D721Med (cell line): Measurements from ENCODE around the gene STK10.
"Not testable (repeated sequence)": the region's sequence is repeated elsewhere in the genome, so short reads cannot be mapped to it uniquely, and the experiment has no call there.

Source experiments
- DNase-seq: peaks from one replicate; pipeline ENCODE4 v3.0.0; 2011; ENCODE audit warnings: low spot score; ENCODE audit not compliant: insufficient read length
- FAIRE-seq: peaks from 2 replicates; lab custom pipeline; 2011; peaks lifted over from hg19 to GRCh38; lab: Jason Lieb, UNC
- TF ChIP-seq, protein P1 (sequence below): IDR thresholded peaks from 2 replicates; pipeline ENCODE4 v1.5.1; 2012; ENCODE audit warnings: mild to moderate bottlenecking, control low read depth; ENCODE audit not compliant: insufficient read depth; ENCODE audit errors: missing control alignments

The STK10 gene

DNA sequence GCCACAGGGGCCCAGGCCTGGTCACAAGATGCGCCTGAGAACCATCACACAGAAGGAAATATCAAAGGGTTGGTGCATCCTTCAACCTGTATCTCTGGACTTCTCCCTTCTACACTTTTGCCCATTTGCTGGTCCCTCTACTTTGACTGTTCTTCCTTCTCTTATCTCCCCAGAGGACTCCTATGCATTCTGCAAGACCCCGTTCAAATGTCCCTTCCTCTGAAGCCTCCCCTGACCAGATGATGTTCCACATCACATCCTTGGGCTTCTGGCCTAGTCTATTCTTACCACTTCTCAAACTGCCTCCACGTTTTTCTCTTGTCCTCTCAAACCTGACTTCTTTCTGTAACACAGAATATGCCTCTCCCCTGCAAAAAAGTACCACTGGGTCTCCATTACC lies 34.3 kb downstream of the STK10 start:
- TF ChIP-seq, protein P1, sequence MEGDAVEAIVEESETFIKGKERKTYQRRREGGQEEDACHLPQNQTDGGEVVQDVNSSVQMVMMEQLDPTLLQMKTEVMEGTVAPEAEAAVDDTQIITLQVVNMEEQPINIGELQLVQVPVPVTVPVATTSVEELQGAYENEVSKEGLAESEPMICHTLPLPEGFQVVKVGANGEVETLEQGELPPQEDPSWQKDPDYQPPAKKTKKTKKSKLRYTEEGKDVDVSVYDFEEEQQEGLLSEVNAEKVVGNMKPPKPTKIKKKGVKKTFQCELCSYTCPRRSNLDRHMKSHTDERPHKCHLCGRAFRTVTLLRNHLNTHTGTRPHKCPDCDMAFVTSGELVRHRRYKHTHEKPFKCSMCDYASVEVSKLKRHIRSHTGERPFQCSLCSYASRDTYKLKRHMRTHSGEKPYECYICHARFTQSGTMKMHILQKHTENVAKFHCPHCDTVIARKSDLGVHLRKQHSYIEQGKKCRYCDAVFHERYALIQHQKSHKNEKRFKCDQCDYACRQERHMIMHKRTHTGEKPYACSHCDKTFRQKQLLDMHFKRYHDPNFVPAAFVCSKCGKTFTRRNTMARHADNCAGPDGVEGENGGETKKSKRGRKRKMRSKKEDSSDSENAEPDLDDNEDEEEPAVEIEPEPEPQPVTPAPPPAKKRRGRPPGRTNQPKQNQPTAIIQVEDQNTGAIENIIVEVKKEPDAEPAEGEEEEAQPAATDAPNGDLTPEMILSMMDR = no peak
- FAIRE-seq (no peak), DNase-seq (no peak)

DNA sequence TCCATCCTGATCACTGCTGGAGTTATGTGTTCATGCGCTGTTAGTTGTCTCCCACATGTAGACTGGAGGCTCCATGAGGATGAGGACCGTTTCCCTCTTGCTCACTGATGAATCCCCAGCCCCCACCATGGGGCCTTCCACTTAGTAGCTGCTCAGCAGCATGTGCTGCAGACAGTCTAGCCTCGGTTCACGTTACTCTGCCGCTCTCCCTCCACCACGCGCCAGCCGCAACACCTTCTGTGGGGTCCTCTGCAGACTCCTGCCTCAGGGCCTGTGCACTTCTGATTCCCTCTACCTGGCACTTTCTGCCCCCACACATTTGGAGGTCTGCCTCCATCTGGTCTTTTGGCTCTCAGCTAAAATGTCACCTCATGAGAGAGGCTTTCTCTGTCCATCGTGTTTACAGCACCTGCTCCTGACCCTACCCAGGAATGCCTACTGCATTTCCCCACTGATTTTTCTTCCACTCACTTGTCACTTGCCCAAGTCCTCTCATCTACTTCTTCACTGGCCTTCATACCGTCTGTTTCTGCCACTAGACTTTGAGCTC lies 36.3 kb downstream of the STK10 start:
- FAIRE-seq (no peak), DNase-seq (no peak)
- TF ChIP-seq, protein P1 = no peak

DNA sequence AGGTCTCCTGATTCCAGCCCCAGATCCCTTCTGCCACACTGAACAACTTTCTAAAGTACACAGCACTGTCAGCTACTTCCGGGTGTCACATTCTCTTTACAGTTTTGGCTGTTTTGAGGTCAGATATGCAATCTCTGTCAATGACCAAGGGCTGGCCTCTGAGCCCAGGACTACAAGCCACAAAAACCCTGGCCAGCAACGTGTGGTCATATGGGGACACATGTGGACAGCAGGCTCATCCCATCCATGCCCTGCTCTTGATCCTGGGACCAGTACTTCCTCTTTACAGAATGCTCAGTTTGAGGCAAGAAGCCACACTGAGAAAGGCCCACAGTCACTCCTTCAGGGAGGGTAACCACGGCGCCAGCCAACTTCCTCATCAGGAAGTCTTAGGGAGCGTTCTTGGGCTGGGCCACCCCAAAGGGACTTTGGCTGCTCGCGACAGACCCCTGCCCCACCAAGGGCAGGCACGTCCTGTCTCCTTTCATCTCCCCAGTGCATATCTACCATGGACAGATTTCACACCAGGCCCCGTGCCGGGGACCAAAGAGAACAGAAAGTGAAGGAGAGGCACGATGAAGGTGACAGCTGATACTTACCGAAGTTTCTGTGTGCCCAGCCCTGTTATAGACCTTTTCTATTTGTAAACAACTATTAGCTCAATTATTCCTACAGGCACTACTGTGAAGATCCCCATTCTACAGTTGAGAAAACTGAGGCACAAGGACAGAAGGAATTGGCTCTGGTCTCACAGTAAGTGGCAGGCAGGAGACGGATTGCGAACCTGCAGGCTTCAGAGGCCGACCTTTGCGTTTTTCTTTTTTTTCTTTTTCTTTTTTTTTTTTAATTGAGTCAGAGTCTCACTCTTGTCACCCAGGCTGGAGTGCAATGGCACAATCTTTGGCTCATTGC lies 37.3 kb downstream of the STK10 start:
- FAIRE-seq (no peak), DNase-seq (no peak)
- TF ChIP-seq, protein P1 = no peak

- not testable (repeated sequence) for DNase-seq
Observed at GRCh38 chr5:172149481-172149880, 38.5 kb downstream of the STK10 start.

DNA sequence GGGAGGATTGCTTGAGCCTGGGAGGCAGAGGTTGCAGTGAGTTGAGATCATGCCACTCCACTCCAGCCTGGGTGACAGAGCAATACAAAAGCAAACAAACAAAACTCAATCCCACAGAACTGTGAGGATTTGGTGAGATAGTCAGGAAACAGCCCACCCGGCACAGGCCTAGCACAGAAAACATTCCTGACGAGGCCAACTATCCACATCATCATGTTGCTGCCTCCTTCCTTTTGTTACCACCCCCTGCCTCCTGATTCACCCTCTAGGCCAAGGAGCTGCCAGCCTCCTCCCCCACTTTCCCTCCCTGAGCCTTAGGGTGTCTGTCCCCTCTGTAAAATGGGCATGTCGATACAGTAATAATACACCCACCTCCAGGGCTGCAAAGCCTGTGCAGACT lies 39.0 kb downstream of the STK10 start:
- FAIRE-seq (no peak), DNase-seq (no peak)
- TF ChIP-seq, protein P1 = no peak

More at GRCh38 chr5:172149481-172149880, 38.5 kb downstream of the STK10 start:
- FAIRE-seq = not testable (repeated sequence)

DNA sequence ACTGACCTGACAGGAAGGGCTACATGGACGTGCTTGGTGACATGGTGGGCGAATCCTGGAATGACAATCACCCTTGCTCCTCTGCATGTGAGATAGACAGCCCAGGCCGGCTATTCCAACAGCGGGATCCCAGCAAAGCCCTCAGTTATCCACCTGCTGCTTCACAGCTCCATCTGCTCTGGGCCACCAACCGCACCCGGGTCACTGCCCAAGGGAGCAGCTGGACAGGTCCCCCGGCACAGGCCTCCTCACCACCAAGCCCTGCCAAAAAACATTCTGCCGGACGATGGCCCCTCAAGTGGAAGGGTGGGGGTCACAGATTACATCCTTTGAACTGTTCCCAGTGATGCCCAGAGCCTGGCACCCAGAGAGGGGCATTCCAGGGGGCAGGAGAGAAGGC lies 39.6 kb downstream of the STK10 start:
- FAIRE-seq (no peak), DNase-seq (no peak)
- TF ChIP-seq, protein P1 = no peak

GRCh38 chr5:172147857-172148256 lies 40.2 kb downstream of the STK10 start:
- FAIRE-seq = no peak
- no peak for DNase-seq

More at GRCh38 chr5:172147857-172148256, 40.2 kb downstream of the STK10 start:
- TF ChIP-seq, protein P1 = no peak
